AG04449 (cell line): Measurements from ENCODE around the gene TMCC1.

Experiments used
- CTCF ChIA-PET: fragments of 350-600 bp; formaldehyde crosslinking; extraction: SDS; loops from one replicate; lab custom pipeline; 2021; ENCODE audit warnings: antibody characterized with exemption; lab: Yijun Ruan, JAX
- POLR2A ChIA-PET: fragments of 400-600, 350-600 bp; formaldehyde crosslinking; extraction: SDS; loops from one replicate; lab custom pipeline; 2020; ENCODE audit warnings: antibody characterized with exemption, inconsistent platforms; lab: Yijun Ruan, JAX
- DNase-seq: peaks from one replicate; pipeline ENCODE4 v3.0.0-alpha.2; 2010; ENCODE audit warnings: low read depth, low spot score
- H3K4me3 ChIP-seq: 2 replicates; pipeline ENCODE4 v1.5.1; 2011; ENCODE audit warnings: low read depth, mild to moderate bottlenecking, control low read depth, low read length
- CTCF ChIP-seq: IDR thresholded peaks from one replicate; pipeline ENCODE4 v1.5.1; 2011; ENCODE audit warnings: mild to moderate bottlenecking, moderate library complexity, low read length, control low read depth, inconsistent platforms; ENCODE audit not compliant: insufficient read depth; ENCODE audit errors: missing control alignments

TMCC1 gene

GRCh38 chr3:129636082-129636481 lies 257.4 kb downstream of the TMCC1 start:
- no peak for DNase-seq
- TF ChIP-seq CTCF = no peak
- ChIA-PET POLR2A (no interaction called here), CTCF (interaction anchor here (1.0 to 2.8 kb wide), 4 partner anchors 13 to 188 kb away, joined by 3 to 14 read pairs (median 4); no protein-coding TSS in a partner anchor)
- no peak overlapping the region for H3K4me3 ChIP-seq

- H3K4me3 ChIP-seq = no peak overlapping the region
- ChIA-PET POLR2A (no interaction called here), CTCF (interaction anchor here (1.0 to 2.8 kb wide), 5 partner anchors 11 to 189 kb away, joined by 3 to 14 read pairs (median 4); no protein-coding TSS in a partner anchor)
- TF ChIP-seq CTCF = no peak
- DNase-seq = no peak
Measured at GRCh38 chr3:129635656-129636055, 257.9 kb downstream of the TMCC1 start.

- no peak overlapping the region for H3K4me3 ChIP-seq
- POLR2A ChIA-PET = no interaction called here
- DNase-seq = no peak
- CTCF ChIA-PET = interaction anchor here (1.1 to 2.8 kb wide), 4 partner anchors 15 to 300 kb away, joined by 3 to 14 read pairs (median 4); no protein-coding TSS in a partner anchor
- TF ChIP-seq CTCF = no peak
Measured at GRCh38 chr3:129633751-129634481, 259.6 kb downstream of the TMCC1 start.

GRCh38 chr3:129632977-129633376 lies 260.5 kb downstream of the TMCC1 start:
- no peak for DNase-seq
- ChIA-PET POLR2A (no interaction called here), CTCF (interaction anchor here (1.0 to 2.1 kb wide), 3 partner anchors 143 to 197 kb away, joined by 4 to 9 read pairs (median 5); no protein-coding TSS in a partner anchor)
- no peak for TF ChIP-seq CTCF
- no peak overlapping the region for H3K4me3 ChIP-seq

- no peak overlapping the region for H3K4me3 ChIP-seq
- no peak for DNase-seq
- TF ChIP-seq CTCF = no peak
- ChIA-PET POLR2A (no interaction called here), CTCF (interaction anchor here (0.9 to 2.1 kb wide), 6 partner anchors 17 to 301 kb away, joined by 3 to 10 read pairs (median 5); no protein-coding TSS in a partner anchor)
Measured at GRCh38 chr3:129632556-129632955, 261.0 kb downstream of the TMCC1 start.

- POLR2A ChIA-PET = no interaction called here
- TF ChIP-seq CTCF = no peak
- no peak for DNase-seq
- H3K4me3 ChIP-seq = no peak overlapping the region
- CTCF ChIA-PET = interaction anchor here (0.7 to 2.1 kb wide), 7 partner anchors 18 to 371 kb away, joined by 3 to 10 read pairs (median 4); no protein-coding TSS in a partner anchor
Measured at GRCh38 chr3:129632056-129632455, 261.5 kb downstream of the TMCC1 start.
